ENCODE data around the gene HJURP.

DNA sequence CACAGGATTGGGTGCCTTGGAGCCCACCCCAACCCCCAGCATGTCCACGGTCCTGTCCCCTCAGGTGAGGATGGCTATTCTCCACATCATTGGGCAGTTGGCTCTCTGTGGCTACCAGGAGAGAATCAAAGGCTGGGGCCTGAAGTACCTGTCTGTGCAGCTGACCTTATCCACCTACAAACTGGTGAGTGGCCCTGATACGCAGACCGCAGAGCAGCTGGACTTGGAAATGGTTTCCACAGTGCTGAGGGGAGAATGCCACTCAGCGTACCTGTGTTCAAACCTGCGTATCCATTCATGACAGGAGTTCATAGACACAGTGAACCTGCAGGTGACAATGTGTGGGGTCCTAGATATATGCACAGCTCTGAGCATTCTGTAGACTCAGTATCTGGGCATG lies 54.6 kb downstream of the HJURP start:
- TF ChIP-seq, protein P1, sequence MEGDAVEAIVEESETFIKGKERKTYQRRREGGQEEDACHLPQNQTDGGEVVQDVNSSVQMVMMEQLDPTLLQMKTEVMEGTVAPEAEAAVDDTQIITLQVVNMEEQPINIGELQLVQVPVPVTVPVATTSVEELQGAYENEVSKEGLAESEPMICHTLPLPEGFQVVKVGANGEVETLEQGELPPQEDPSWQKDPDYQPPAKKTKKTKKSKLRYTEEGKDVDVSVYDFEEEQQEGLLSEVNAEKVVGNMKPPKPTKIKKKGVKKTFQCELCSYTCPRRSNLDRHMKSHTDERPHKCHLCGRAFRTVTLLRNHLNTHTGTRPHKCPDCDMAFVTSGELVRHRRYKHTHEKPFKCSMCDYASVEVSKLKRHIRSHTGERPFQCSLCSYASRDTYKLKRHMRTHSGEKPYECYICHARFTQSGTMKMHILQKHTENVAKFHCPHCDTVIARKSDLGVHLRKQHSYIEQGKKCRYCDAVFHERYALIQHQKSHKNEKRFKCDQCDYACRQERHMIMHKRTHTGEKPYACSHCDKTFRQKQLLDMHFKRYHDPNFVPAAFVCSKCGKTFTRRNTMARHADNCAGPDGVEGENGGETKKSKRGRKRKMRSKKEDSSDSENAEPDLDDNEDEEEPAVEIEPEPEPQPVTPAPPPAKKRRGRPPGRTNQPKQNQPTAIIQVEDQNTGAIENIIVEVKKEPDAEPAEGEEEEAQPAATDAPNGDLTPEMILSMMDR (IDR thresholded peaks at IDR 0.05; ENCODE audit: extremely low read depth in 1 of 2, insufficient read depth in 1 of 2, low read depth in 1 of 2, low read length in 2 of 2): no peak
- TF ChIP-seq POLR2A (IDR thresholded peaks at IDR 0.05; ENCODE audit: low read depth, low read length) (no peak), EZH2 (IDR thresholded peaks at IDR 0.05; ENCODE audit: borderline replicate concordance, low read depth, low read length, severe bottlenecking) (no peak), POLR2AphosphoS5 (IDR thresholded peaks at IDR 0.05; ENCODE audit: insufficient read depth, low read depth, low read length) (no peak)
- TF ChIP-seq, protein P2, sequence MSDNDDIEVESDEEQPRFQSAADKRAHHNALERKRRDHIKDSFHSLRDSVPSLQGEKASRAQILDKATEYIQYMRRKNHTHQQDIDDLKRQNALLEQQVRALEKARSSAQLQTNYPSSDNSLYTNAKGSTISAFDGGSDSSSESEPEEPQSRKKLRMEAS (IDR thresholded peaks at IDR 0.05; ENCODE audit: insufficient read depth, insufficient read length): no peak
